Neural cell (in vitro differentiated cells): ENCODE results near the gene PSMB11. TPM values are rescaled to one million over a fixed set of nuclear protein-coding genes. Genes with fewer than 3 reads are reported as not detected.

Experiments used
- H2AFZ ChIP-seq: fragments of 200-600, 300-800 bp; sonication (generic), shearing (Covaris generic); 2 replicates; pipeline ENCODE4 v1.6.0; 2014; ENCODE audit warnings: low read depth, mild to moderate bottlenecking, antibody characterized with exemption, low read length, moderate library complexity
- H3F3A ChIP-seq: fragments of 200-600 bp; shearing (Covaris generic); 2 replicates; pipeline ENCODE4 v1.6.1; 2016; ENCODE audit warnings: mild to moderate bottlenecking, moderate library complexity, mixed read lengths, antibody characterized with exemption, low read length; ENCODE audit not compliant: insufficient read depth, poor library complexity, severe bottlenecking
- H3K27ac ChIP-seq: fragments of 200-600, 300-800 bp; sonication (generic), shearing (Covaris generic); 2 replicates; pipeline ENCODE4 v1.5.1; 2014; ENCODE audit warnings: mild to moderate bottlenecking, low read length, moderate library complexity
- H3K27me3 ChIP-seq: fragments of 300-800, 200-600 bp; sonication (generic), shearing (Covaris generic); 2 replicates; pipeline ENCODE4 v1.6.0; 2014; ENCODE audit warnings: mild to moderate bottlenecking, low read depth, low read length, moderate library complexity; ENCODE audit not compliant: insufficient read depth
- H3K36me3 ChIP-seq: fragments of 300-800, 200-600 bp; sonication (generic), shearing (Covaris generic); 2 replicates; pipeline ENCODE4 v1.5.1; 2014; ENCODE audit warnings: mild to moderate bottlenecking, antibody characterized with exemption, low read length, moderate library complexity; ENCODE audit not compliant: insufficient read depth
- H3K4me2 ChIP-seq: fragments of 300-800, 200-600 bp; sonication (generic), shearing (Covaris generic); 2 replicates; pipeline ENCODE4 v1.6.0; 2014; ENCODE audit warnings: mild to moderate bottlenecking, low read length
- H3K4me3 ChIP-seq: fragments of 300-800, 200-600 bp; sonication (generic), shearing (Covaris generic); 2 replicates; pipeline ENCODE4 v1.5.1; 2014; ENCODE audit warnings: mild to moderate bottlenecking, low read length, moderate library complexity
- H3K79me2 ChIP-seq: fragments of 200-600 bp; shearing (Covaris generic); replicated peaks from 2 replicates; pipeline ENCODE4 v1.6.0; 2014; ENCODE audit warnings: mild to moderate bottlenecking, low read length, moderate library complexity; ENCODE audit not compliant: insufficient read depth
- H3K9ac ChIP-seq: fragments of 300-800, 200-600 bp; sonication (generic), shearing (Covaris generic); 2 replicates; pipeline ENCODE4 v1.6.1; 2016; ENCODE audit warnings: mild to moderate bottlenecking, low read length, mixed read lengths
- H3K9me2 ChIP-seq: fragments of 200-600 bp; shearing (Covaris generic); 2 replicates; pipeline ENCODE4 v1.6.1; 2016; ENCODE audit warnings: mild to moderate bottlenecking, low read length, mixed read lengths; ENCODE audit not compliant: insufficient read depth
- H3K9me3 ChIP-seq: fragments of 200-600, 300-800 bp; sonication (generic), shearing (Covaris generic); 2 replicates; pipeline ENCODE4 v1.6.1; 2016; ENCODE audit warnings: mild to moderate bottlenecking, mixed run types, low read length, moderate library complexity, mixed read lengths
- H4K20me1 ChIP-seq: fragments of 200-600 bp; shearing (Covaris generic); 2 replicates; pipeline ENCODE4 v1.6.1; 2016; ENCODE audit warnings: mild to moderate bottlenecking, mixed run types; ENCODE audit not compliant: insufficient read depth
- CTCF ChIP-seq: fragments of 450-650 bp; IDR thresholded peaks from 2 replicates; pipeline ENCODE4 v1.5.1; 2014; ENCODE audit warnings: antibody characterized with exemption, mild to moderate bottlenecking, moderate library complexity; ENCODE audit not compliant: poor library complexity, severe bottlenecking
- EP300 ChIP-seq: fragments of 450-650 bp; conservative IDR thresholded peaks from 2 replicates; pipeline ENCODE4 v1.6.1; 2014; ENCODE audit warnings: antibody characterized with exemption, mild to moderate bottlenecking, moderate library complexity; ENCODE audit not compliant: poor library complexity, severe bottlenecking
- EZH2 ChIP-seq: fragments of 200-600, 300-800 bp; shearing (Covaris generic), sonication (generic); IDR thresholded peaks from 2 replicates; pipeline ENCODE4 v1.6.1; 2014; ENCODE audit warnings: antibody characterized with exemption, low read length, borderline replicate concordance, mild to moderate bottlenecking; ENCODE audit not compliant: insufficient read depth, poor library complexity, severe bottlenecking
- MXI1 ChIP-seq: fragments of 450-650 bp; conservative IDR thresholded peaks from 2 replicates; pipeline ENCODE4 v1.6.1; 2014; ENCODE audit warnings: antibody characterized with exemption, mild to moderate bottlenecking; ENCODE audit not compliant: poor library complexity, severe bottlenecking
- POLR2AphosphoS5 ChIP-seq: IDR thresholded peaks from 2 replicates; pipeline ENCODE4 v1.6.1; 2012
- RAD21 ChIP-seq: fragments of 450-650 bp; conservative IDR thresholded peaks from 2 replicates; pipeline ENCODE4 v1.6.1; 2014; ENCODE audit warnings: antibody characterized with exemption, mild to moderate bottlenecking, moderate library complexity
- REST ChIP-seq: IDR thresholded peaks from 2 replicates; pipeline ENCODE4 v1.6.1; 2012; ENCODE audit warnings: borderline replicate concordance
- SMC3 ChIP-seq: fragments of 450-650 bp; conservative IDR thresholded peaks from 2 replicates; pipeline ENCODE4 v1.6.1; 2014; ENCODE audit warnings: antibody characterized with exemption, mild to moderate bottlenecking, moderate library complexity; ENCODE audit not compliant: poor library complexity
- TAF1 ChIP-seq: IDR thresholded peaks from 2 replicates; pipeline ENCODE4 v1.6.1; 2012; ENCODE audit warnings: low read depth
- polyA plus RNA-seq: library from polyadenylated mRNA; depleted of rRNA; stranded (reverse); fragments of >200 nt; gene quantifications from 2 replicates; pipeline ENCODE4 v1.2.3, GENCODE V29; 2014

PSMB11 gene
- polyA plus RNA-seq, 1 donor from 2014 or later, result not detected

GRCh38 chr14:23091294-23092225, 49.5 kb downstream of the PSMB11 start:
- no peak overlapping the region for H3K27ac ChIP-seq
- no peak overlapping the region for H3K9ac ChIP-seq
- no peak for TF ChIP-seq CTCF
- TF ChIP-seq SMC3, result no peak
- TF ChIP-seq EP300, result no peak
- no peak for TF ChIP-seq POLR2AphosphoS5
- TF ChIP-seq TAF1, result no peak
- TF ChIP-seq REST, result no peak
- no peak for TF ChIP-seq MXI1
- TF ChIP-seq RAD21, result no peak
- no peak for TF ChIP-seq EZH2
- peaks cover 36% of the 10 kb centered on the region for H3K79me2 ChIP-seq
- no peaks in the 10 kb centered on the region for H3K36me3 ChIP-seq
- no peaks in the 10 kb centered on the region for H3K27me3 ChIP-seq
- no peaks in the 10 kb centered on the region for H3K9me3 ChIP-seq
- H3K4me2 ChIP-seq, result no peak overlapping the region
- H4K20me1 ChIP-seq, result no peaks in the 10 kb centered on the region
- no peak overlapping the region for H2AFZ ChIP-seq
- H3K4me3 ChIP-seq, result no peak overlapping the region
- H3F3A ChIP-seq, result no peaks in the 10 kb centered on the region
- no peaks in the 10 kb centered on the region for H3K9me2 ChIP-seq

GRCh38 chr14:23093104-23093503, 51.1 kb downstream of the PSMB11 start:
- H3K9me3 ChIP-seq, result no peaks in the 10 kb centered on the region
- H2AFZ ChIP-seq, result no peak overlapping the region
- peaks cover 44% of the 10 kb centered on the region for H3K79me2 ChIP-seq
- peak overlapping the region; percentile 94 for H3K4me2 ChIP-seq
- H3F3A ChIP-seq, result no peaks in the 10 kb centered on the region
- no peaks in the 10 kb centered on the region for H3K9me2 ChIP-seq
- no peak overlapping the region for H3K27ac ChIP-seq
- no peaks in the 10 kb centered on the region for H4K20me1 ChIP-seq
- TF ChIP-seq EP300 (no peak), CTCF (no peak), SMC3 (no peak), POLR2AphosphoS5 (no peak)
- peak overlapping the region; percentile 74 for H3K4me3 ChIP-seq
- no peak overlapping the region for H3K9ac ChIP-seq
- H3K36me3 ChIP-seq, result no peaks in the 10 kb centered on the region
- H3K27me3 ChIP-seq, result no peaks in the 10 kb centered on the region
